ENCODE data around the gene FXYD5.

FXYD5 gene

GRCh38 chr19:35157431-35157830 lies 2.9 kb downstream of the FXYD5 start:
- DNase-seq = no peak

DNA sequence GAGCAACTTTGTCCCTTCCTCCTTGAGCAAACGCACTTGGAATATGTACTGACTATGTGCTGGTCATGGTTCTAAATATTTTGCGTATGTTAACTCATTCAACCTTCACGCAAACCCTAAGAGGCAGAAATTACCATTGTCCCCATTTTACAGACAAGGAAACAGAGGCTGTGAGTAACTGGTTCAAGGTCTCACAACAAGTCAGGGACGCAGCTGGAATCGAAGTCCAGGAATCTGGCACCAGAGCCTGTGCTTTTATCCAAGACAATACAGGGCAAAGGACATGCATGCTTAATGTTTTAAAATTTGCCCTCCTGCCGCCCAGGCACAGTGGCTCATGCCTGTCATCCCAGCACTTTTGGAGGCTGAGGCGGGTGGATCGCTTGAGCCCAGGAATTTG lies 5.1 kb downstream of the FXYD5 start:
- DNase-seq = no peak

DNA sequence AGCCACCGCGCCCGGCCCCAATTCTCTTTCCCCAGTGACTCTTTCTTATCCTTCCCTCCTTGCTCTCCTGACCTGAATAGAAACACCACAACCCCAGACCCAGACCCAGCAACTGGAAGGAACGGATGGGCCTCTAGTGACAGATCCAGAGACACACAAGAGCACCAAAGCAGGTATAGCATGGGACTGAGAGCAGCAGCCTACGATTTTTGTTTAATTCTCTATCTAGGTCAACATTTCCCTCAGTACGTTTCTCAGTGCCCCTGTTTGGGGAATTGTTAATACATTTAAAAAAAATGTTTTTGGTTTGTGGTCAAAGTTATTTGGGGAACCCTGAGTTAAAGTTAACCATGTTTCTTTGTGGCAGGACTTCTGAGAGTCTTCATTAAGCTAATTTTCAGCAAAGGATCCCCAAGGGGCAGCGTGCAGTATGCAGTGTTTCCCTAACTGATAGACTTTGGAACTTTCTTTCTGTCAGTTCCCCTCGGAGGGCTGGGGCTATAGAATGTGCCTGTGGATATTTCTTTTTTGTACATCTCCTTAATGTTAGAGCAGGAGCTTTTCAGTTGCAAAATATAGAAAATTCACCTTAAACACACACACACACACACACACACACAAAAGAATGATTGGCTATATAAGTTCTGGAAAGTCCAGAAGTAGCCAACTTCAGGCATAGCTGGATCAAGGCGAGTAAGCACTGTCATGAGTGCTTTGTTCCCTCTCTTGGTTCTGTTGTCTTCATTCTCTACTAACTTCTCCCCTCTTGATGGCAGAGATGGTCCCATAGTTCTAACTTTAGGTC lies 6.3 kb downstream of the FXYD5 start:
- DNase-seq = no peak

DNA sequence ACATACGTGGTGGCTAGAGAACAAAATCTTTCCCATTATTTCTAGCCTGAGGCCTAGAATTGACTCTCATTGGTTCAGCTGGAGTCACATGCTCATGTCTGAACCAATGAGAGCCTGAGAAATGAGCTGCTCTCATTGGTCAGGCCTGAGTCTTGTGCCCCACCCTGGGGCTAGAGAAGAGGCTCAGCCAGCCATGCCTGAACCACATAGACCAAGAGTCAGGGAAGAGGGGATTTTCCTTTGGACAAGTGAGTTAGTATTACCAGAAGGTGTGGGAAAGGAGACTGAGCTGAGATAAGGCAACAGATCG lies 6.9 kb downstream of the FXYD5 start:
- DNase-seq = no peak

DNA sequence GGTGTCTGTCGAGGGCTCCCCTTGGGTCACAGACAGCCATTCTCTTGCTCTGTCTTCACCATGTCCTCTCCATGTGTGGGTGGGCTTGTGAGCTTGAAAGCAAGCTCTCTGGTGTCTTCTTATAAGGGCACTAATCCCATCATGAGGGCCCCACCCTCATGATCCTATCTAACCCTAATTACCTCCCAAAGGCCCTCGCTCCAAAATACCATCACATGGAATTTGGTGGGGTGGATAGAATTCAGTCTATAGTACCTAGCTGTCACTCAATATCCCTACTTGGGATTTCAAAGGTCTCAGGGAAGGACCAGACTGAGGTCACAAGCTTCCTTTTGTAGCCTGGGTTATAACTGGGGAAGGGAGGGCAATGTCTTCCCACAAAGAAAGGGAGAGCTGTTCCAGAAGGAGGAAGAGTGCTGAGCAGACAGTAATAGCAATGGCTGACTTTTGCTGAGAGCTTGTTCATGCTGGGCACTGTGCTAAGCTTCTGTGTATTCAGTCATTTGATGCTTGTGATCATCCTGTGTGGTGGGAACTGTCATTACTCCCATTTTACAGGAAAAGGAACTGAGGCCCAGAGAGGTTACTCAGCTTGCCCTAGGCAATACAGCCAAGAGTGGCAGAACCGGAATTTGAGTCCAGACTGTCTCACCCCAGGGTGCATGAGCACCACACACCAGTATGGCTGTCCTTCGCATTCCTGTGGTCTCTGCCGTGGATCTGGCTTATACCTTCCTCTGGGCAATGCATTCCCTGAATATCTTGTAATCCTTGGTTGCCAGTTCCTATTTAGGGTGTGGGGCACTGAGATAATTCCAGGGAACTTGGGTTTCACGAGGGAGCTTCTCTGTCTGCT lies 8.2 kb downstream of the FXYD5 start:
- no peak for DNase-seq

- no peak for DNase-seq
Observed at GRCh38 chr19:35164418-35164817, 9.9 kb downstream of the FXYD5 start.

DNA sequence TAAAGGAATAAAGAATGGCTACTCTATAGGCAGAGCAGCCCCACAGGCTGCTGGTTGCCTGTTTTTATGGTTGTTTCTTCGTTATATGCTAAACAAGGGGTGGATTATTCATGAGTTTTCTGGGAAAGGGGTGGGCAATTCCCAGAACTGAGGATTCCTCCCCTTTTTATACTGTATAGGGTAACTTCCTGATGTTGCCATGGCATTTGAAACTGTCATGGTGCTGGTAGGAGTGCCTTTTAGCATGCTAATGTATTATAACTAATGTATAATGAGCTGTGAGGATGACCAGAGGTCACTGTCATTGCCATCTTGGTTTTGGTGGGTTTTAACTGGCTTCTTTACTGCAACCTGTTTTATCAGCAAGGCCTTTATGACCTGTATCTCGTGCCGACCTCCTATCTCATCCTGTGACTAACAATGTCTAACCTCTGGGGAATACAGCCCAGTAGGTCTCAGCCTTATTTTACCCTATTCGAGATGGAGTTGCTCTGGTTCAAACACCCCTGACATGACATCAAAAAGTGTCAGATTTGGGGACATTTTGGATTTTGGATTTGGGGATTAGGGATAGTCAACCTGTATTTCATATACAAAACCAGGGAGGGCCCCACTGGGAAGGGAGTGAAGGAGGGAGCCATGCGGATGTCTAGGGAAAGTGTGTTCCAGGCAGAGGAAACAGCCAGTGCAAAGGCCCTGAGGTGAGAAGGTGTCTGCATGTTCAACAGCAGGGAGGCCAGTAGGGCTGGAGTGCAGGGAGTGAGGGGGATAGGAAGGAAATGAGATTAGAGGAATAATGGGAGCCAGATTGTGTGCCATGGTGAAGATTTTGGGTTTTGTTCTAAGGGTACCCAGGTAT lies 10.9 kb downstream of the FXYD5 start:
- no peak for DNase-seq

- DNase-seq = peak; percentile 58
Observed at GRCh38 chr19:35166100-35167063, 11.8 kb downstream of the FXYD5 start.

DNA sequence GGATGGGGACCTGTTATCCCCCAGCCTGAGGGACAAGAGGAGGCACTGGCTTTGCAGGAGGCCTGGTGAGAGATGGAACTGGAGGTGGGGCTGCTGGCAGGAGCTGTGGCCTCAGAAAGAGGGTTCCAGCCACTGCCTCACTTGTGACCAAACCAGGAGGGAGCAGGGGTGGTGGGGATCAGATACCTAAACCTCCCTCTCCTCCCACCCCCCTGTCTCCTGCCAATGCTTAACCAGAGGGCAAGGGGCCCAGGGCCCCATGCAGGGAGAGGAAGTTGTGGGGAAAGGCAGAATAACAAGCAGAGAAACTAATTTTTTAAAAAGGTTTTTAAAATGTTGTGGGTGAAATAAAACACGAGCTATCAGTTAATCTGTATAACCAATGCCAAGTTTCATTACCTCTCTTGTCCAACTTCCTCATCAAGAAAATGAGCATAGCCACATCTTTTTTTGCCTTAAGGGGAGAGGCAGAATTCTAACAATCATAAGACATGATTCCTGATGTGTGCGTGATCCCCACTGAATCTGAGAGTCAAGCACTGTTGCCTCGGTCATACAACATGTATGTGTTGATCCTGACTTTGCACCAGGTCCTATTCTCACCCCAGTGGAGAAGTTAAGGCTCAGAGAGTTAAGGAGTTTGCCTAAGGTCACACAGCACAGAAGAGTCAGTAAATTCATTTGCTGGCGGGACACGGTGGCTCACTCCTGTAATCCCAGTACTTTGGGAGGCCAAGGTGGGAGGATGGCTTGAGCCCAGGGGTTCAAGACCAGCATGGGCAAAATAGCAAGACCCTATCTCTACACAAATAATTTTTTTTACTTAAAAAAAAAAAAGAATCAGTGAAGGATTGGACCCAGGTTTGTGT lies 12.9 kb downstream of the FXYD5 start:
- DNase-seq = peak; percentile 86

GRCh38 chr19:35168196-35168595 lies 13.7 kb downstream of the FXYD5 start:
- peak; percentile 67 for DNase-seq

- DNase-seq = no peak
Observed at GRCh38 chr19:35169221-35169995, 14.9 kb downstream of the FXYD5 start.

DNA sequence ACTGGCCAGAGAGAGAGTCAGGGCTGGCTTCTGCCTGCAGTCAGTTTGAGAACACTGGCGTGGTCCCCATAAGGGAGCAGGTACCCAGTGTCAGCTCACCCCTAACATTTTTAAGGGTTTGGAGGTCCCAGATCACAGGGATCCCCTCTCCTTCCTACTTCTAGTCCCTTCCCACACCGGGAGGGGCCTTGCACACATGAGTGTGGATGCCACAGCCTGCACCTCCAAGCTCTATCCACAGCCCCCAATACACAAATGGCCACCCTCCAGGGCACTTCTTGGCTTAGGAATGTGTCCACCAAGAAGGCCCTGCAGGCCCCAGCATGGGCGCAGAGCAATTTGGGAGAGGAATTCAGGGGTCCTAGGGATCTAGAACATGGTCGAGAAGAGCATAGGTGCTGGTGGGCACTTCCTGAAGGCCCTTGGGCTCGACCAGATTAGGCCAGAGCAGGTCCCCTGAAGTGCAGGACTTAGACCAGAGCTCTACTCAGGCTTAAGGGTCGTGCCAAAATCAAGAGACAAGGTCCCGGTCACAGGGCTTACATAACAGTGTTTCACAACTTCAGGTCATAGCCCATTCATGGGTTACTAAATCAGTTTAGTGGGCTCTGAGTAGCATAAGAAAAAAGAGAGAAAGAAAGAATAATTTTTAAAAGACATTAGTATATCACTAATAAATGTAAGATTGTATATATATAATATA lies 16.0 kb downstream of the FXYD5 start:
- peak; percentile 47 for DNase-seq

GRCh38 chr19:35171730-35172129 lies 17.2 kb downstream of the FXYD5 start:
- peak; percentile 91 for DNase-seq

DNA sequence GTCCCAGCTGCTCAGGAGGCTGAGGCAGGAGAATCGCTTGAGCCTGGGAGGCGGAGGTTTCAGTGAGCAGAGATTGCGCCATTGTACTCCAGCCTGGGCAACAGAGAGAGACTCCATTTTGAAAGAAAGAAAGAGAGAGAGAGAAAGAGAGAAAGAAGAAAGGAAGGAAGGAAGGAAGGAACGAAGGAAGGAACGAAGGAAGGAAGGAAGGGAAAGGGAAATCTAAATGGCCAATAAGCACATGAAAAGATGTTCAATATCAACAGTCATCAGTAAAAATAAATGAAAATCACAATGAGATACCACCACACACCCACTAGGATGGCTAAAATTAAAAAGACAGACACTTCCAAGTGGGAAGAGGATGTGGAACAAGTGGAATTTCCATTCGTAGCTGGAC lies 19.7 kb downstream of the FXYD5 start:
- no peak for DNase-seq

DNA sequence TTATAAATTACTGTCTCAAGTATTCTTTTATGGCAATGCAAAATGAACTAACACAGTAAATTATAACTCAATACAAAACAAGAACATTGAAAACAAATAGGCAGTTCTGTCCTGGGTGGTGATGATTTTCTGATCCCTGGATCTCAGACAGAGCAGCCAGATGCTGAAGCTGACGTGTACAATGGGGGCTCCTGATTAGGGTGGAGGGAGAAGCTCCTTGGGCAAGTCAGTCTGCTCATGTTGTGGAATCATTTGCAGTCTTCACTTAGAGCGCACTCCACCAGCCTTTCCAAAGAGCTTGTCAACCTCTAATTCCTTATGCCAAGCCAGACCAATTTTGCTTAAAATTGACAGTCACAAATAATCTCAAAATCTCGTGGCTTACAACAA lies 21.6 kb downstream of the FXYD5 start:
- DNase-seq = no peak

DNA sequence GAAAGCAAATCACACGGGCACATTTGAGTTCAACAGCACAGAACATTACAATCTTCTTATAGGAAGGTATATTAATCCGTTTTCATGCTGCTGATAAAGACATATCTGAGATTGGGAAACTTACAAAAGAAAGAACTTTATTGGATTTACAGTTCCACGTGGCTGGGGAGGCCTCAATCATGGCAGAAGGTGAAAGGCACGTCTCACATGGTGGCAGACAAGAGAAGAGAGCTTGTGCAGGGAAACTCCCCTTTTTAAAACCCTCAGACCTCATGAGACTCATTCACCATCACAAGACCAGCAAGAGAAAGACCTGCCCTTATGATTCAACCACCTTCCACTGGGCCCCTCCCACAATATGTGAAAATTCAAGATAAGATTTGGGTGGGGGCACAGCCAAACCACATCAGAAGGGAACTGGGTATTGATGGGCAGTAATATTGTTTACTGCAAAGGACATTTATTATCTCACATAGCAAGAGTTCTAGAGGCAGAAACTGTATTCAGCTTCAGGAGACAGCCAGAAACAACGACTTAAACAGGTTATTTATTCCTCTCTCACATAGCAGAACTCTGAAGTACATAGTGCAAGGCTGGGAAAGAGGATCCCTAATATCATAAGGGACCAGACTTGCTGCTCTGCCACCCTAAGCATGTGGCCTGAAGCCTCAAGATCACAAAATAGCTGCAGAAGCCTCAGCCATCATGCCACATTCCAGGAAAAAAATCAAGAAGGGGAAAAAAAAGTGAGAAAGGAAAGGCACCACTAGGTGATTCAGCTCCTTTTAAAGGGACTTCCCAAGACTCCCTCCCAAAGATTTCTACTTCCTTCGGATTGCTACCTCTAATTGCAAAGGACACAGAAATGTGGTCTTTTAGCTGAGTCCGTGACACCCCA lies 23.1 kb downstream of the FXYD5 start:
- DNase-seq = peak; percentile 79

- no peak for DNase-seq
Observed at GRCh38 chr19:35178701-35179100, 24.2 kb downstream of the FXYD5 start.

DNA sequence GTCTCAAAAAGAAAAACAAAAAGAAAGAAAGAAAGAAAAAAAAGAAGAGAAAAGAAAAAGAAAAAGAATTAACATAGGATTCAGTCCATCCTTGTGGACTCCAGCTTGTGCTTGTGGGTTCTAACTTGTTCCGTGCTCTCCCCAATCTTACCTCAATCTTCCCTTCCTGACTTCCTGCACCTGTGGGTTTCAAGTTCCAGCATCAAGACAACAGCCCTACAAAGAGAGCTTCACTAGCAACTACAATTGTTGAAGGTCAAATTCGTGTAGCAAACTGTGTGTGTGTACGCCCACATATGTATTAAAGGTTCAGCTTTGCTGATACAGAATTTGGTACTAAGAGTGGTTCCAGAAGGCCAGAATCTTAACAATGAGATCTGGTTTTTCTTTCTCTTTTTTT lies 25.3 kb downstream of the FXYD5 start:
- DNase-seq = no peak

GRCh38 chr19:35181387-35181786 lies 26.9 kb downstream of the FXYD5 start:
- DNase-seq = no peak
